Skeletal muscle tissue (tissue), 4 donors: ENCODE measurements around the gene SLC6A5. TPM values are rescaled to one million over a fixed set of nuclear protein-coding genes. Genes with fewer than 3 reads are reported as not detected.

Experiments
- H3K27ac ChIP-seq: one replicate; pipeline ENCODE4 v1.7.0; 2013; ENCODE audit warnings: mild to moderate bottlenecking, low read depth, low read length, inconsistent platforms
- H3K27me3 ChIP-seq, 3 donors: one replicate each; pipeline ENCODE4 v1.7.0; 2013; ENCODE audit warnings: low read length in 3 of 3; ENCODE audit not compliant: control insufficient read depth in 3 of 3, insufficient read depth in 3 of 3
- H3K36me3 ChIP-seq, 3 donors: one replicate each; pipeline ENCODE4 v1.7.0; 2013; ENCODE audit warnings: low read length in 3 of 3; ENCODE audit not compliant: control insufficient read depth in 3 of 3, insufficient read depth in 3 of 3
- H3K4me1 ChIP-seq, 3 donors: one replicate each; pipeline ENCODE4 v1.7.0; 2013; ENCODE audit warnings: low read length in 3 of 3, mild to moderate bottlenecking in 3 of 3; ENCODE audit not compliant: control insufficient read depth in 3 of 3, insufficient read depth in 3 of 3
- H3K4me3 ChIP-seq, 3 donors: one replicate each; pipeline ENCODE4 v1.7.0; 2013; ENCODE audit warnings: low read length in 3 of 3
- H3K9ac ChIP-seq, 3 donors: one replicate each; pipeline ENCODE4 v1.7.0; 2013; ENCODE audit warnings: low read length in 3 of 3, mild to moderate bottlenecking in 3 of 3, moderate library complexity in 2 of 3, low read depth in 1 of 3
- H3K9me3 ChIP-seq, 3 donors: one replicate each; pipeline ENCODE4 v1.7.0; 2013; ENCODE audit warnings: low read length in 3 of 3; ENCODE audit not compliant: control insufficient read depth in 3 of 3
- total RNA-seq: library from RNA; depleted of rRNA; stranded (reverse); fragments of >200 nt; gene quantifications from one replicate; pipeline ENCODE4 v1.2.3, GENCODE V29; 2014
- donor health status: Osteomylitis.

Gene SLC6A5
- total RNA-seq, 1 donor from 2014 or later: not detected

- Histone ChIP-seq H3K9ac (no peak overlapping the region), H3K27me3 (peaks cover 69 to 85% (median 74%) of the 10 kb centered on the region in 3 donors), H3K9me3 (no peaks in the 10 kb centered on the region), H3K36me3 (no peaks in the 10 kb centered on the region), H3K4me1 (peaks cover 0 to under 1% (median 0%) of the 10 kb centered on the region in 3 donors), H3K4me3 (no peak overlapping the region), H3K27ac (no peak overlapping the region)
Observed at GRCh38 chr11:20604864-20605601, 5.6 kb downstream of the SLC6A5 start.

GRCh38 chr11:20605602-20606091, 6.2 kb downstream of the SLC6A5 start:
- Histone ChIP-seq H3K36me3 (no peaks in the 10 kb centered on the region), H3K27ac (no peak overlapping the region), H3K4me3 (no peak overlapping the region), H3K4me1 (peaks cover 0 to 4% (median 0%) of the 10 kb centered on the region in 3 donors), H3K9me3 (no peaks in the 10 kb centered on the region), H3K27me3 (peaks cover 63 to 80% (median 72%) of the 10 kb centered on the region in 3 donors), H3K9ac (no peak overlapping the region)

- no peak overlapping the region for H3K4me3 ChIP-seq
- H3K27me3 ChIP-seq: peaks cover 37 to 59% (median 50%) of the 10 kb centered on the region in 3 donors
- H3K36me3 ChIP-seq: no peaks in the 10 kb centered on the region
- H3K4me1 ChIP-seq: peaks cover 0 to 4% (median 0%) of the 10 kb centered on the region in 3 donors
- no peaks in the 10 kb centered on the region for H3K9me3 ChIP-seq
- no peak overlapping the region for H3K9ac ChIP-seq
- no peak overlapping the region for H3K27ac ChIP-seq
Observed at GRCh38 chr11:20608934-20609333, 9.5 kb downstream of the SLC6A5 start.

- peaks cover 27 to 50% (median 42%) of the 10 kb centered on the region in 3 donors for H3K27me3 ChIP-seq
- H3K36me3 ChIP-seq: no peaks in the 10 kb centered on the region
- H3K4me3 ChIP-seq: no peak overlapping the region
Observed at GRCh38 chr11:20609727-20610707, 10.6 kb downstream of the SLC6A5 start.

GRCh38 chr11:20610825-20611224, 11.4 kb downstream of the SLC6A5 start:
- Histone ChIP-seq H3K36me3 (no peaks in the 10 kb centered on the region), H3K27ac (no peak overlapping the region), H3K9ac (no peak overlapping the region), H3K27me3 (peaks cover 19 to 42% (median 34%) of the 10 kb centered on the region in 3 donors), H3K9me3 (no peaks in the 10 kb centered on the region), H3K4me1 (peaks cover 0 to 4% (median 0%) of the 10 kb centered on the region in 3 donors), H3K4me3 (no peak overlapping the region)

More at GRCh38 chr11:20609727-20610707, 10.6 kb downstream of the SLC6A5 start:
- H3K9ac ChIP-seq: no peak overlapping the region
- H3K27ac ChIP-seq: no peak overlapping the region
- no peaks in the 10 kb centered on the region for H3K9me3 ChIP-seq
- H3K4me1 ChIP-seq: peaks cover 0 to 4% (median 0%) of the 10 kb centered on the region in 3 donors

GRCh38 chr11:20611445-20611844, 12.0 kb downstream of the SLC6A5 start:
- H3K9me3 ChIP-seq: no peaks in the 10 kb centered on the region
- H3K27ac ChIP-seq: no peak overlapping the region
- no peak overlapping the region for H3K4me3 ChIP-seq
- H3K27me3 ChIP-seq: peaks cover 13 to 36% (median 29%) of the 10 kb centered on the region in 3 donors
- no peak overlapping the region for H3K9ac ChIP-seq
- H3K4me1 ChIP-seq: peaks cover 0 to 4% (median under 1%) of the 10 kb centered on the region in 3 donors
- H3K36me3 ChIP-seq: no peaks in the 10 kb centered on the region

- Histone ChIP-seq H3K27me3 (peaks cover 9 to 31% (median 28%) of the 10 kb centered on the region in 3 donors), H3K4me3 (no peak overlapping the region)
Observed at GRCh38 chr11:20611892-20612291, 12.5 kb downstream of the SLC6A5 start.

GRCh38 chr11:20612416-20612815, 13.0 kb downstream of the SLC6A5 start:
- Histone ChIP-seq H3K36me3 (no peaks in the 10 kb centered on the region), H3K9ac (no peak overlapping the region), H3K4me3 (no peak overlapping the region), H3K27ac (no peak overlapping the region), H3K27me3 (peaks cover 9 to 26% (median 23%) of the 10 kb centered on the region in 3 donors), H3K4me1 (peaks cover 3 to 8% (median 7%) of the 10 kb centered on the region in 3 donors), H3K9me3 (no peaks in the 10 kb centered on the region)

More at GRCh38 chr11:20611892-20612291, 12.5 kb downstream of the SLC6A5 start:
- Histone ChIP-seq H3K4me1 (peaks cover 0 to 6% (median 5%) of the 10 kb centered on the region in 3 donors), H3K36me3 (no peaks in the 10 kb centered on the region), H3K27ac (no peak overlapping the region), H3K9ac (no peak overlapping the region), H3K9me3 (no peaks in the 10 kb centered on the region)

GRCh38 chr11:20616920-20617319, 17.5 kb downstream of the SLC6A5 start:
- H3K27ac ChIP-seq: no peak overlapping the region
- H3K9ac ChIP-seq: no peak overlapping the region
- H3K36me3 ChIP-seq: no peaks in the 10 kb centered on the region
- peaks cover 3 to 10% (median 3%) of the 10 kb centered on the region in 3 donors for H3K4me1 ChIP-seq
- no peak overlapping the region for H3K4me3 ChIP-seq
- peaks cover 4 to 9% (median 8%) of the 10 kb centered on the region in 3 donors for H3K27me3 ChIP-seq
- H3K9me3 ChIP-seq: no peaks in the 10 kb centered on the region
